Peyer's patch (tissue), 4 donors: ENCODE data around the gene KMT5C. TPM values are rescaled to one million over a fixed set of nuclear protein-coding genes. Genes with fewer than 3 reads are reported as not detected.

Experiments
- DNase-seq, 3 donors: peaks; one replicate each; pipeline ENCODE4 v3.0.0-alpha.2; 2017 to 2019
- H3K27ac ChIP-seq, 4 donors: fragments of 200-600 bp; sonication (generic); one replicate each; pipeline ENCODE4 v1.5.1; 2016 to 2019
- H3K27me3 ChIP-seq, 2 donors: fragments of 200-600 bp; sonication (generic); one replicate each; pipeline ENCODE4 v1.5.1; 2019
- H3K36me3 ChIP-seq, 3 donors: fragments of 200-600 bp; sonication (generic); one replicate each; pipeline ENCODE4 v1.5.1; 2016 to 2019
- H3K4me1 ChIP-seq, 4 donors: fragments of 200-600 bp; sonication (generic); one replicate each; pipeline ENCODE4 v1.5.1; 2016 to 2019
- H3K4me3 ChIP-seq, 4 donors: fragments of 200-600 bp; sonication (generic); 1 replicate in 3 of 4; 2 replicates in 1 of 4; pipeline ENCODE4 v1.5.1; 2016 to 2019; ENCODE audit warnings: mild to moderate bottlenecking in 1 of 4
- H3K9me3 ChIP-seq, 4 donors: fragments of 200-600 bp; sonication (generic); one replicate each; pipeline ENCODE4 v1.5.1; 2016 to 2019; ENCODE audit warnings: mild to moderate bottlenecking in 1 of 4
- CTCF ChIP-seq, 6 experiments: fragments of 450-650 bp in 4 of 6; fragments of 200-600 bp in 2 of 6; sonication (generic) in 1 of 6; IDR thresholded peaks; one replicate each; pipeline ENCODE4 v1.5.1; 2017 to 2019; ENCODE audit warnings: antibody characterized with exemption in 6 of 6, mild to moderate bottlenecking in 3 of 6, moderate library complexity in 1 of 6
- POLR2A ChIP-seq, 2 donors: fragments of 450-650 bp; IDR thresholded peaks; one replicate each; pipeline ENCODE4 v1.5.1; 2017; ENCODE audit warnings: antibody characterized with exemption in 2 of 2, mild to moderate bottlenecking in 2 of 2, moderate library complexity in 2 of 2
- total RNA-seq, 4 donors: library from RNA; depleted of rRNA; stranded (reverse); fragments of >200 nt; gene quantifications; one replicate each; pipeline ENCODE4 v1.1.0, GENCODE V29; 2016

The KMT5C gene
- total RNA-seq, 4 donors from 2014 or later, result 14.4 to 45.6 (median 43.9) TPM

- Histone ChIP-seq H3K9me3 (no peaks in the 10 kb centered on the region), H3K27me3 (peaks cover 0 to 3% of the 10 kb centered on the region in 2 donors), H3K4me1 (peaks cover 5 to 34% (median 17%) of the 10 kb centered on the region in 4 donors), H3K27ac (no peak overlapping the region), H3K36me3 (peaks cover 0 to 9% (median 0%) of the 10 kb centered on the region in 3 donors), H3K4me3 (peak overlapping the region in 2 of 4 donors; percentile 78 to 84)
- no peak for DNase-seq
- TF ChIP-seq POLR2A (IDR thresholded peaks at IDR 0.05) (no peak), CTCF (IDR thresholded peaks at IDR 0.05) (no peak)
Measured at GRCh38 chr19:55382522-55383054, 42.9 kb downstream of the KMT5C start.

- H3K27ac ChIP-seq, result peak overlapping the region; percentile 85 to 96 (median 91)
- peaks cover 0 to 18% (median 0%) of the 10 kb centered on the region in 3 donors for H3K36me3 ChIP-seq
- TF ChIP-seq POLR2A (IDR thresholded peaks at IDR 0.05), result no peak
- TF ChIP-seq CTCF (IDR thresholded peaks at IDR 0.05), result peak in 3 of 6 experiments; percentile 44 to 67 (median 51)
- no peaks in the 10 kb centered on the region for H3K9me3 ChIP-seq
- peak overlapping the region; percentile 66 to 86 (median 81) for H3K4me3 ChIP-seq
- peaks cover 8 to 41% (median 26%) of the 10 kb centered on the region in 4 donors for H3K4me1 ChIP-seq
- no peaks in the 10 kb centered on the region for H3K27me3 ChIP-seq
- DNase-seq, result peak; percentile 47 to 78 (median 73)
Measured at GRCh38 chr19:55383279-55384130, 43.8 kb downstream of the KMT5C start.

GRCh38 chr19:55384131-55384919 lies 44.6 kb downstream of the KMT5C start, which contains the start of gene TMEM238:
Gene TMEM238, minus strand, starts transcription at chr19:55384292. Its CDS starts 33 bp downstream, at chr19:55384259.
- DNase-seq, result peak; percentile 41 to 89 (median 81)
- H3K27me3 ChIP-seq, result no peaks in the 10 kb centered on the region
- H3K4me1 ChIP-seq, result peaks cover 8 to 47% (median 29%) of the 10 kb centered on the region in 4 donors
- H3K4me3 ChIP-seq, result peak within 1 kb of the TSS; percentile 66 to 86 (median 81)
- H3K27ac ChIP-seq, result peak within 1 kb of the TSS; percentile 85 to 96 (median 91)
- TF ChIP-seq CTCF (IDR thresholded peaks at IDR 0.05), result no peak
- TF ChIP-seq POLR2A (IDR thresholded peaks at IDR 0.05), result peak; percentile 56 to 60
- peaks cover 0 to 26% (median 0%) of the 10 kb centered on the region in 3 donors for H3K36me3 ChIP-seq
- H3K9me3 ChIP-seq, result no peaks in the 10 kb centered on the region

GRCh38 chr19:55384920-55385723 lies 45.4 kb downstream of the KMT5C start:
- peak overlapping the region; percentile 85 to 96 (median 91) for H3K27ac ChIP-seq
- TF ChIP-seq CTCF (IDR thresholded peaks at IDR 0.05), result no peak
- TF ChIP-seq POLR2A (IDR thresholded peaks at IDR 0.05), result peak in 1 of 2 donors; percentile 25
- no peaks in the 10 kb centered on the region for H3K27me3 ChIP-seq
- peak overlapping the region; percentile 66 to 86 (median 81) for H3K4me3 ChIP-seq
- H3K9me3 ChIP-seq, result no peaks in the 10 kb centered on the region
- peaks cover 0 to 34% (median 0%) of the 10 kb centered on the region in 3 donors for H3K36me3 ChIP-seq
- peaks cover 8 to 54% (median 29%) of the 10 kb centered on the region in 4 donors for H3K4me1 ChIP-seq
- peak; percentile 97 to 99 (median 99) for DNase-seq
